ENCODE results near the gene TMEFF2.
"Not testable (repeated sequence)": the region's sequence is repeated elsewhere in the genome, so short reads cannot be mapped to it uniquely, and the experiment has no call there.

Gene TMEFF2

GRCh38 chr2:192137451-192137850 is 57.3 kb downstream of the TMEFF2 start:
- no peaks in the 10 kb centered on the region for H3K4me1 Mint-ChIP-seq (ENCODE audit: low read depth in 2 of 2)
- H3K4me3 Mint-ChIP-seq = no peak overlapping the region
- peaks cover 18 to 28% of the 10 kb centered on the region in 2 donors for H3K27me3 Mint-ChIP-seq
- no peak overlapping the region for H3K27ac Mint-ChIP-seq
- ATAC-seq (replicated peaks) = no peak
- DNase-seq = no peak
- no peaks in the 10 kb centered on the region for H3K36me3 Mint-ChIP-seq (ENCODE audit: insufficient read depth)
- no peaks in the 10 kb centered on the region for H3K9me3 Mint-ChIP-seq

- not testable (repeated sequence) for ATAC-seq (replicated peaks); H3K9me3 Mint-ChIP-seq; H3K4me1 Mint-ChIP-seq (ENCODE audit: low read depth in 2 of 2); H3K4me3 Mint-ChIP-seq; H3K36me3 Mint-ChIP-seq (ENCODE audit: insufficient read depth); H3K27ac Mint-ChIP-seq; DNase-seq
- peaks cover 16 to 22% of the 10 kb centered on the region in 2 donors for H3K27me3 Mint-ChIP-seq
These were observed 62.1 kb downstream of the TMEFF2 start for GRCh38 chr2:192132604-192133003.

GRCh38 chr2:192130312-192130711 is 64.4 kb downstream of the TMEFF2 start:
- H3K9me3 Mint-ChIP-seq; H3K4me3 Mint-ChIP-seq; H3K27ac Mint-ChIP-seq; DNase-seq; H3K4me1 Mint-ChIP-seq (ENCODE audit: low read depth in 2 of 2); ATAC-seq (replicated peaks); H3K36me3 Mint-ChIP-seq (ENCODE audit: insufficient read depth): not testable (repeated sequence)
- peaks cover 14 to 21% of the 10 kb centered on the region in 2 donors for H3K27me3 Mint-ChIP-seq

DNA sequence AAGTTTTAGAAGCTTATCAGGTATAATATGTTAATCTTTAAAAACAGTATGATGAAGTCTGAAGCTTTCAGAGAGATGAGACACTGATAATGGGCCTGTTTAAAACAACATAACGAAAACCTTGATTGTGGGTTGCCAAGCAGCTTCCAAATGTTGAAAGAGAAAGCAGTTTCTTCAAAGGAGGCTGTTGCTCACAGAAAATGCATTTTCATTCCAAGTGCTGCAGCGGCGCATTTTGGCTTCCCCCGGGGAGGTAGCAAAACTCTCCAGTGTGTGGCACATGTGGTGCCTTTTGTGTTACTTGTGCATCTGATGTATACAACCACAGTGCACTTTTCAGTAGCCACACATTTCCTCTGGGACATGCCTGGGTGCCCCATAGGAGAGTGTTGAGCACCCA is 66.1 kb downstream of the TMEFF2 start:
- Mint-ChIP-seq H3K9me3 (no peaks in the 10 kb centered on the region), H3K4me3 (no peak overlapping the region), H3K36me3 (ENCODE audit: insufficient read depth) (no peaks in the 10 kb centered on the region), H3K27ac (no peak overlapping the region), H3K27me3 (peaks cover 13 to 36% of the 10 kb centered on the region in 2 donors), H3K4me1 (ENCODE audit: low read depth in 2 of 2) (no peaks in the 10 kb centered on the region)
- DNase-seq = no peak
- ATAC-seq (replicated peaks) = no peak

DNA sequence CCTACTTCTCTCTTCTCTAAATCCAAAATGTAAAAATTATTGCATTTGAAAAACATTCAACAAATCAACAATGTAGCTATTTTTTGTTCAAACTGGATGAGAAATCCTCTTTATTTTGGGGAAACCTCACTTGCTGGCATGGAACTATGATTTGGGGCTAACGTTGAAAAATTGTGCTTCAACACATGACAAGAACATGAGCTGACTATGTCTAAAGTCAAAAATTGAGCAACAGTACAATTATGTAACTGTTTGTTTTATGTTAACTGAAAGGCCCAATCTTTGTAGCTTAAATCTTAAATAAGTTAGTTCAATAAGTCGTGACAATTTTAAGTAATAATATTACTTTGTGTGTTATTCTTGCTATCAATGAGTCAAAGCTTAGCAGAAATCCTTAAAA is 67.3 kb downstream of the TMEFF2 start:
- H3K27me3 Mint-ChIP-seq = peaks cover 13 to 32% of the 10 kb centered on the region in 2 donors
- H3K9me3 Mint-ChIP-seq = no peaks in the 10 kb centered on the region
- H3K4me1 Mint-ChIP-seq (ENCODE audit: low read depth in 2 of 2) = no peaks in the 10 kb centered on the region
- H3K36me3 Mint-ChIP-seq (ENCODE audit: insufficient read depth) = no peaks in the 10 kb centered on the region
- H3K4me3 Mint-ChIP-seq = no peak overlapping the region
- no peak overlapping the region for H3K27ac Mint-ChIP-seq
- DNase-seq (no peak), ATAC-seq (replicated peaks) (no peak)

DNA sequence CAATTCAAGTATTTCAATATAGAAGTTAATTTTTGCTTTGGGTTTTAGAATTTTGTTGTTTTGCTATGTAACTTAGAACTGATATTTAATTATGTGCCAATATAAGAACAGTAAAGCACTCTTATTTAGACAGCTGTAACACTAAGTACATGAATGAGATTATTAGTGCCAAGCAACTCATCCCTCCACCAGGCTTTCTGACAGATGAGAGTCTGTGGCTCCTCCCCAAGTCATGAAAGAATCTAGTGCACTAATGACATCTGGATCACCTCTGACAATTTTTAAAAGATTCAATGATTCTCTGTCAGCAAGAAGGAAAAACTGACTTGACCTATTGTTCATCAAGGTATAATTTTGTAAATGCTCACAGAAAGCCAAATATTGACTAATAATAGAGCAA is 67.8 kb downstream of the TMEFF2 start:
- no peaks in the 10 kb centered on the region for H3K9me3 Mint-ChIP-seq
- H3K36me3 Mint-ChIP-seq (ENCODE audit: insufficient read depth) = no peaks in the 10 kb centered on the region
- ATAC-seq (replicated peaks) (no peak), DNase-seq (no peak)
- no peaks in the 10 kb centered on the region for H3K4me1 Mint-ChIP-seq (ENCODE audit: low read depth in 2 of 2)
- peaks cover 13 to 31% of the 10 kb centered on the region in 2 donors for H3K27me3 Mint-ChIP-seq
- H3K27ac Mint-ChIP-seq = no peak overlapping the region
- H3K4me3 Mint-ChIP-seq = no peak overlapping the region

- Mint-ChIP-seq H3K27me3 (peaks cover 9 to 29% of the 10 kb centered on the region in 2 donors), H3K4me3 (no peak overlapping the region), H3K9me3 (no peaks in the 10 kb centered on the region), H3K36me3 (ENCODE audit: insufficient read depth) (no peaks in the 10 kb centered on the region), H3K4me1 (ENCODE audit: low read depth in 2 of 2) (no peaks in the 10 kb centered on the region), H3K27ac (no peak overlapping the region)
- ATAC-seq (replicated peaks) (no peak), DNase-seq (no peak)
These were observed 68.3 kb downstream of the TMEFF2 start for GRCh38 chr2:192126426-192126825.

DNA sequence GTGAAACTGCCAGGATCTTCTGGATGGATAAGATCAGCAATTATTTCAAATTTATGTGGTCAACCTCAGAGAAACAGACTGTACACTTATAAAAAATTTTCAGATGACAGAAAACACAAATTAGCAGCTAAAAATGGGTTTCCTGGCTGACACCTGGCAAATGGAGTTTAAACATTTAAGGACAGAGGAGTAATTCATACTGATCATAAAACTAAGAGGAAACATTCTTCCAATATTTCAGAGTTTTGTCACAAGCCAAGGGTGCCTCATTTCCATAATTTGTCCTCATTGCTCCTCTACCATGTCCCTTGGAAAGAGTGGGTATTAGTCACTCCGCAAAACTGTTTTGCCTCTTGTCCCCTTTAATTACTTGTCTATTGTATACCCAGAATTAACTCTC is 70.2 kb downstream of the TMEFF2 start:
- Mint-ChIP-seq H3K9me3 (no peaks in the 10 kb centered on the region), H3K4me3 (no peak overlapping the region), H3K4me1 (ENCODE audit: low read depth in 2 of 2) (no peaks in the 10 kb centered on the region), H3K27ac (no peak overlapping the region), H3K36me3 (ENCODE audit: insufficient read depth) (peaks cover 3% of the 10 kb centered on the region), H3K27me3 (peaks cover 5 to 36% of the 10 kb centered on the region in 2 donors)
- no peak for ATAC-seq (replicated peaks)
- DNase-seq = no peak

- no peak overlapping the region for H3K27ac Mint-ChIP-seq
These were observed 70.9 kb downstream of the TMEFF2 start for GRCh38 chr2:192123847-192124246.

GRCh38 chr2:192122946-192123345 is 71.8 kb downstream of the TMEFF2 start:
- DNase-seq (no peak), ATAC-seq (replicated peaks) (no peak)
- no peaks in the 10 kb centered on the region for H3K9me3 Mint-ChIP-seq
- H3K4me1 Mint-ChIP-seq (ENCODE audit: low read depth in 2 of 2) = no peaks in the 10 kb centered on the region
- H3K4me3 Mint-ChIP-seq = no peak overlapping the region
- peaks cover 5 to 36% of the 10 kb centered on the region in 2 donors for H3K27me3 Mint-ChIP-seq
- H3K36me3 Mint-ChIP-seq (ENCODE audit: insufficient read depth) = peaks cover 3% of the 10 kb centered on the region
- no peak overlapping the region for H3K27ac Mint-ChIP-seq

More at GRCh38 chr2:192123847-192124246, 70.9 kb downstream of the TMEFF2 start:
- no peaks in the 10 kb centered on the region for H3K4me1 Mint-ChIP-seq (ENCODE audit: low read depth in 2 of 2)
- ATAC-seq (replicated peaks) = no peak
- H3K9me3 Mint-ChIP-seq = no peaks in the 10 kb centered on the region
- no peak for DNase-seq
- H3K36me3 Mint-ChIP-seq (ENCODE audit: insufficient read depth) = peaks cover 3% of the 10 kb centered on the region
- H3K4me3 Mint-ChIP-seq = no peak overlapping the region
- peaks cover 5 to 36% of the 10 kb centered on the region in 2 donors for H3K27me3 Mint-ChIP-seq

GRCh38 chr2:192122141-192122540 is 72.6 kb downstream of the TMEFF2 start:
- H3K36me3 Mint-ChIP-seq (ENCODE audit: insufficient read depth) = peaks cover 3% of the 10 kb centered on the region
- peaks cover 5 to 36% of the 10 kb centered on the region in 2 donors for H3K27me3 Mint-ChIP-seq
- ATAC-seq (replicated peaks) (no peak), DNase-seq (no peak)
- H3K4me3 Mint-ChIP-seq = no peak overlapping the region
- H3K27ac Mint-ChIP-seq = no peak overlapping the region
- no peaks in the 10 kb centered on the region for H3K4me1 Mint-ChIP-seq (ENCODE audit: low read depth in 2 of 2)
- H3K9me3 Mint-ChIP-seq = no peaks in the 10 kb centered on the region

GRCh38 chr2:192119536-192119935 is 75.2 kb downstream of the TMEFF2 start:
- Mint-ChIP-seq H3K36me3 (ENCODE audit: insufficient read depth) (peaks cover 3% of the 10 kb centered on the region), H3K27ac (no peak overlapping the region), H3K27me3 (peaks cover under 1 to 25% of the 10 kb centered on the region in 2 donors), H3K4me1 (ENCODE audit: low read depth in 2 of 2) (no peaks in the 10 kb centered on the region), H3K4me3 (no peak overlapping the region), H3K9me3 (no peaks in the 10 kb centered on the region)
- no peak for DNase-seq
- no peak for ATAC-seq (replicated peaks)

DNA sequence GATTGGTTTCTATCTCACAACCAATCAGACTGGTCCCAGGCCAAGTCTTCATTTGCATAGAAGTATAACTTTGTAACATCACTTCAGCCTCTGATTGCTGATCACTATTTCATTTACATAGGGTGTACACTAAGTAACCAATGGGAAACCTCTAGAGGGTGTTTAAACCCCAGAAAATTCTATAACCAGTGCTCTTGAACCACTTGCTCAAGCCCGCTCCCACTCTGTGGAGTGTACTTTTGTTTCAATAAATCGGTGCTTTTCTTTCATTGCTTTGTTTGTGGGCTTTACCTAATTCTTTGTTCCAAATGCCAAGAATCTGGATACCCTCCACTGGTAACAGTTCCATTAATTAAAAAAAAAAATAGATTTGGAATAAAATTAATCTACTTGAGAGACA is 77.0 kb downstream of the TMEFF2 start:
- no peak for DNase-seq
- no peak for ATAC-seq (replicated peaks)
- no peaks in the 10 kb centered on the region for H3K4me1 Mint-ChIP-seq (ENCODE audit: low read depth in 2 of 2)
- peaks cover 0 to 16% of the 10 kb centered on the region in 2 donors for H3K27me3 Mint-ChIP-seq
- H3K4me3 Mint-ChIP-seq = no peak overlapping the region
- H3K36me3 Mint-ChIP-seq (ENCODE audit: insufficient read depth) = peaks cover 3% of the 10 kb centered on the region
- no peak overlapping the region for H3K27ac Mint-ChIP-seq
- no peaks in the 10 kb centered on the region for H3K9me3 Mint-ChIP-seq

- not testable (repeated sequence) for H3K27me3 Mint-ChIP-seq; H3K36me3 Mint-ChIP-seq (ENCODE audit: insufficient read depth); ATAC-seq (replicated peaks); H3K9me3 Mint-ChIP-seq; H3K4me1 Mint-ChIP-seq (ENCODE audit: low read depth in 2 of 2); H3K27ac Mint-ChIP-seq; DNase-seq; H3K4me3 Mint-ChIP-seq
These were observed 83.2 kb downstream of the TMEFF2 start for GRCh38 chr2:192111536-192111935.

DNA sequence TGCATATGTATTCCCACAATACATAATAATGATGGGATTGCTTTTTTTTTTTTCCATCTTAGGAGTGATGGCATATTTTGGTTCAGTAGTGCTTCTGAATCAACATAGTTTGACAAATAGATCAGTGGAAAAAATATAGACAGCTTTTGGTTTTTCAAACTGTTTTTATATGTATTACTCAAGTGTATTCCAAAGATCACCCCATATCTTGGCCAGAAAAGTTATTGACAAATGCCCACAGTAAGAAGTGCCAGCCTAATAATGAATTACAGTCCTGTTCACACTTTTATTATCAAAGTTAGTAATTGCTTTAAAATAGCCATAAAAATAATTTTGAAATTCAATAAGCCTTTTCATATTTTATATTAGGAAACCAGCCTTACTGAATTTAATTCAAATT is 95.0 kb downstream of the TMEFF2 start:
- no peaks in the 10 kb centered on the region for H3K36me3 Mint-ChIP-seq (ENCODE audit: insufficient read depth)
- H3K27me3 Mint-ChIP-seq = peaks cover 15 to 24% of the 10 kb centered on the region in 2 donors
- no peaks in the 10 kb centered on the region for H3K9me3 Mint-ChIP-seq
- ATAC-seq (replicated peaks) = no peak
- no peak overlapping the region for H3K4me3 Mint-ChIP-seq
- no peaks in the 10 kb centered on the region for H3K4me1 Mint-ChIP-seq (ENCODE audit: low read depth in 2 of 2)
- no peak for DNase-seq
- no peak overlapping the region for H3K27ac Mint-ChIP-seq

Data from effector memory CD8-positive, alpha-beta T cell (primary cell).